Psoas muscle (tissue), 8 donors: Measurements from ENCODE around the gene FGFR1OP2. TPM values are rescaled to one million over a fixed set of nuclear protein-coding genes. Genes with fewer than 3 reads are reported as not detected.

Source experiments
- ATAC-seq, 4 donors: fragments of 200-7000 bp; cut with Tn5 transposase; one replicate each; pipeline ENCODE4 v1.9.1; 2020; ENCODE audit warnings: moderate library complexity in 3 of 4, mild to moderate bottlenecking in 2 of 4
- DNase-seq, 2 donors: peaks; one replicate each; pipeline ENCODE4 v3.0.0-alpha.2; 2020
- H3K27ac ChIP-seq: fragments of 200-600 bp; one replicate; pipeline ENCODE4 v1.8.0; 2022
- H3K27me3 ChIP-seq, 3 donors: fragments of 200-600 bp in 1 of 3; one replicate each; pipeline versions ENCODE4 v1.6.1 to v1.8.0; 2013 to 2022; ENCODE audit warnings: low read length in 2 of 3, mild to moderate bottlenecking in 2 of 3, moderate library complexity in 1 of 3; ENCODE audit not compliant: insufficient read depth in 3 of 3
- H3K36me3 ChIP-seq, 2 donors: fragments of 200-600 bp in 1 of 2; one replicate each; pipeline versions ENCODE4 v1.6.1 to v1.8.0; 2013 to 2022; ENCODE audit warnings: low read depth in 1 of 2, mild to moderate bottlenecking in 1 of 2, moderate library complexity in 1 of 2; ENCODE audit not compliant: insufficient read depth in 1 of 2
- H3K4me1 ChIP-seq: fragments of 200-600 bp; one replicate; pipeline ENCODE4 v1.8.0; 2022
- H3K4me3 ChIP-seq: fragments of 200-600 bp; one replicate; pipeline ENCODE4 v1.8.0; 2022; ENCODE audit warnings: mild to moderate bottlenecking
- H3K9me3 ChIP-seq: fragments of 200-600 bp; one replicate; pipeline ENCODE4 v1.8.0; 2022
- WGBS, 3 donors: extraction: QIAGEN DNeasy Blood & Tissue Kit; methylation state at CpG; one replicate each; pipeline versions ENCODE4 v1.1.6 to v1.1.7; 2013; 5-methylcytosine and 5-hydroxymethylcytosine counted together
- intact Hi-C, 2 donors: fragments of 100-400 bp; cut with DNase I; formaldehyde crosslinking; loops; one replicate each; pipeline versions ENCODE4 v1.11.0 to v1.14.2; 2022
- polyA plus RNA-seq, 3 donors: library from polyadenylated mRNA; stranded (reverse); fragments of 200-250 nt; gene quantifications; one replicate each; pipeline ENCODE4 v1.2.3, GENCODE V29; 2013
- total RNA-seq, 4 donors: library from RNA; stranded (reverse); fragmentation: NEBNext Ultra II Directional in 2 of 4; extraction: Animal tissue kit (Norgen Biotek cat#: 25700) in 2 of 4; gene quantifications; one replicate each; pipeline versions ENCODE4 v1.2.1 to v1.2.4, GENCODE V29; 2021 to 2023
- TF ChIP-seq, protein P1 (sequence below): fragments of 200-600 bp; IDR thresholded peaks from one replicate; pipeline ENCODE4 v1.8.0; 2022; ENCODE audit warnings: antibody characterized with exemption
- donor health status: healthy with polysubstance abuse.
- donor health status: DM: no; HTN: no; CAD: no; lungs with moderate emphysema.
- donor health status: Bipolar disorder and iron deficiency.
- donor health status: healthy.
- donor health status: DM: yes; HTN: yes; CAD: no.
- donor health status: DM: no; HTN: no; CAD: no.
- donor health status: DM: no; HTN: no; CAD: no.
- donor health status: DM: yes; HTN: yes; CAD: no.

FGFR1OP2 gene
- total and polyA plus RNA-seq, 7 donors: 18.0 to 40.5 (median 27.2) TPM

GRCh38 chr12:26919216-26919555 is 19.1 kb upstream of the FGFR1OP2 start:
- H3K36me3 ChIP-seq: peaks cover 2 to 95% of the 10 kb centered on the region in 2 donors
- H3K27ac ChIP-seq: no peak overlapping the region
- TF ChIP-seq, protein P1, sequence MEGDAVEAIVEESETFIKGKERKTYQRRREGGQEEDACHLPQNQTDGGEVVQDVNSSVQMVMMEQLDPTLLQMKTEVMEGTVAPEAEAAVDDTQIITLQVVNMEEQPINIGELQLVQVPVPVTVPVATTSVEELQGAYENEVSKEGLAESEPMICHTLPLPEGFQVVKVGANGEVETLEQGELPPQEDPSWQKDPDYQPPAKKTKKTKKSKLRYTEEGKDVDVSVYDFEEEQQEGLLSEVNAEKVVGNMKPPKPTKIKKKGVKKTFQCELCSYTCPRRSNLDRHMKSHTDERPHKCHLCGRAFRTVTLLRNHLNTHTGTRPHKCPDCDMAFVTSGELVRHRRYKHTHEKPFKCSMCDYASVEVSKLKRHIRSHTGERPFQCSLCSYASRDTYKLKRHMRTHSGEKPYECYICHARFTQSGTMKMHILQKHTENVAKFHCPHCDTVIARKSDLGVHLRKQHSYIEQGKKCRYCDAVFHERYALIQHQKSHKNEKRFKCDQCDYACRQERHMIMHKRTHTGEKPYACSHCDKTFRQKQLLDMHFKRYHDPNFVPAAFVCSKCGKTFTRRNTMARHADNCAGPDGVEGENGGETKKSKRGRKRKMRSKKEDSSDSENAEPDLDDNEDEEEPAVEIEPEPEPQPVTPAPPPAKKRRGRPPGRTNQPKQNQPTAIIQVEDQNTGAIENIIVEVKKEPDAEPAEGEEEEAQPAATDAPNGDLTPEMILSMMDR: no peak
- H3K27me3 ChIP-seq: no peaks in the 10 kb centered on the region
- H3K4me3 ChIP-seq: no peak overlapping the region
- intact Hi-C loops: no loop called here
- ATAC-seq (no peak), DNase-seq (no peak)
- 88 to 93% (median 89%) methylated on average over 2 of the region's 2 CpGs for WGBS, 3 donors
- H3K4me1 ChIP-seq: no peaks in the 10 kb centered on the region
- no peaks in the 10 kb centered on the region for H3K9me3 ChIP-seq

- TF ChIP-seq, protein P1: no peak
- DNase-seq (no peak), ATAC-seq (no peak)
- intact Hi-C loops: no loop called here
- Histone ChIP-seq H3K36me3 (peaks cover 2 to 95% of the 10 kb centered on the region in 2 donors), H3K4me1 (no peaks in the 10 kb centered on the region), H3K9me3 (no peaks in the 10 kb centered on the region), H3K27me3 (no peaks in the 10 kb centered on the region), H3K27ac (no peak overlapping the region), H3K4me3 (no peak overlapping the region)
- WGBS, 3 donors: 92 to 95% (median 93%) methylated on average over 3 of the region's 3 CpGs
These were observed 16.4 kb upstream of the FGFR1OP2 start for GRCh38 chr12:26921886-26922285.

DNA sequence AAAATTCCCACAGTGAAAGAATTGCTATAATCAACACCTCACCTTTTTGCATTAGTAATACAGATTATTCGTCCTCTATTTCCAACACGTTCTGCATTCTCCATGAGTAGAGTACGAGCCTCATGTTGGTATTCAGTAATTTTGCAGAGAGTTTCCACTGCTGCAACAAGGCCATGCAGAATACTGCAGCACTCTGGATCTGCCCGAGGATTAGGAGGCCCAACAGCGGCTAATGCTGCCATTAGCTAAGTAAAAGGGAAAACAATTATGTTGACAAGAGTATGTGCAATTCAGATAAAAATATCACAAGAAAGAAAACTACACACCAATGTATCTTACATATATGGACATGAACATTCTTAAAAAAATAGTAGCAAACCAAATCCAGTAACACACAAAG is 9.6 kb upstream of the FGFR1OP2 start:
- Histone ChIP-seq H3K9me3 (no peaks in the 10 kb centered on the region), H3K27ac (no peak overlapping the region), H3K27me3 (no peaks in the 10 kb centered on the region), H3K4me1 (no peaks in the 10 kb centered on the region), H3K36me3 (peaks cover 2 to 87% of the 10 kb centered on the region in 2 donors), H3K4me3 (no peak overlapping the region)
- no peak for DNase-seq
- ATAC-seq: no peak
- TF ChIP-seq, protein P1: no peak
- WGBS, 3 donors: 91 to 94% (median 93%) methylated on average over 5 of the region's 5 CpGs
- intact Hi-C loops: no loop called here

GRCh38 chr12:26929590-26929989 is 8.7 kb upstream of the FGFR1OP2 start:
- no peaks in the 10 kb centered on the region for H3K4me1 ChIP-seq
- H3K36me3 ChIP-seq: peaks cover 2 to 82% of the 10 kb centered on the region in 2 donors
- DNase-seq (no peak), ATAC-seq (no peak)
- H3K9me3 ChIP-seq: no peaks in the 10 kb centered on the region
- no peaks in the 10 kb centered on the region for H3K27me3 ChIP-seq
- no peak overlapping the region for H3K4me3 ChIP-seq
- TF ChIP-seq, protein P1: no peak
- H3K27ac ChIP-seq: no peak overlapping the region
- intact Hi-C loops: no loop called here
- 97 to 98% (median 97%) methylated on average over 2 of the region's 2 CpGs for WGBS, 3 donors

DNA sequence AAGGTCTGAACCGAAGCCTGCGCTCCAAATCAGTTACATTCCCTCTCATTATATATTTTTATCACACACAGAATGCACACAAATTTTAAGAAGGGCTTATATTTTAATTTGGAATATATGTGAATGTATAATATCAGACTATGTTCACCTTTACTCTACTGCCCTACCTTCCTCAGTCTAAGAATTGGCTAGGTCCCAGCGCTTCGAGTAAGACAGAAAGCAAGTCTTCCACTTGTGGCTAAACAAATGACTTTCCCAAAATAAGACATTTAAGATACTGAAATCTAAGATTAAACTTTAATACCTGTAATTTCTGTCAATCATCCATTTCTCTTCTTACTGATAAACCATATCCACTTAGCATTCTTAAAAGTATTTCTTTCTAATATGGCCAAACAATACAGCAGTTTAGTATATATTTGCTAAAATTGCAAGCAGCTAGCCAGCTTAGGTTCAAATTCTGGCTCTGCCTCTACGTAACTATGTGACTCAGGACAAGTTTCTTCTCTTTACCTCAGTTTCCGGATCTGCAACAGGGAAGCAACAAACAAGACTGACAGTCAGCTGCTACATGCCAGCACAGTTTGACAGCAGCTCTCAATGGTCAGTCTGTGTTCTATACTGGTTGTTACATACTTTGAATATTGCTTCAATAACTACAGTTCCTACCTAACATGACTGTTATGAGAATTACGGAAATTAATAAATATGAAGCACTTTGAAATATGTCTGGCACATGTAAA is 2.5 kb upstream of the FGFR1OP2 start:
- Histone ChIP-seq H3K9me3 (no peaks in the 10 kb centered on the region), H3K27me3 (no peaks in the 10 kb centered on the region), H3K4me3 (no peak overlapping the region), H3K27ac (no peak overlapping the region), H3K4me1 (peaks cover 37% of the 10 kb centered on the region), H3K36me3 (peaks cover 0 to 32% of the 10 kb centered on the region in 2 donors)
- ATAC-seq: no peak
- 81 to 82% (median 81%) methylated on average over 7 of the region's 7 CpGs for WGBS, 3 donors
- DNase-seq: no peak
- intact Hi-C loops: no loop called here
- TF ChIP-seq, protein P1: no peak
